Fibroblast of the aortic adventitia (primary cell): ENCODE results near the gene TAMALIN. TPM values are rescaled to one million over a fixed set of nuclear protein-coding genes. Genes with fewer than 3 reads are reported as not detected.

Experiments used
- DNase-seq: peaks from one replicate; pipeline ENCODE4 v3.0.0-alpha.2; 2010; ENCODE audit warnings: low read depth
- H3K4me3 ChIP-seq: 2 replicates; pipeline ENCODE4 v1.5.1; 2011; ENCODE audit warnings: low read depth, mild to moderate bottlenecking, control low read depth, low read length, moderate library complexity
- CTCF ChIP-seq: IDR thresholded peaks from 2 replicates; pipeline ENCODE4 v1.5.1; 2011; ENCODE audit warnings: mild to moderate bottlenecking, low read length, control low read depth, inconsistent platforms; ENCODE audit not compliant: insufficient read depth
- total RNA-seq: library from RNA; depleted of rRNA; stranded (reverse); fragments of >200 nt; gene quantifications from 2 replicates; pipeline ENCODE4 v1.2.3, GENCODE V29; 2012; ENCODE audit warnings: low replicate concordance

TAMALIN gene
- total RNA-seq, 1 donor, result 7.3 TPM

- H3K4me3 ChIP-seq, result peak overlapping the region; percentile 48
- DNase-seq, result no peak
- no peak for TF ChIP-seq CTCF
Observed at GRCh38 chr12:52033446-52034140, 26.8 kb downstream of the TAMALIN start.

GRCh38 chr12:52035190-52035589 is 28.4 kb downstream of the TAMALIN start:
- DNase-seq, result peak; percentile 32
- no peak overlapping the region for H3K4me3 ChIP-seq
- TF ChIP-seq CTCF, result no peak

- no peak overlapping the region for H3K4me3 ChIP-seq
- no peak for TF ChIP-seq CTCF
- no peak for DNase-seq
Observed at GRCh38 chr12:52035926-52036325, 29.2 kb downstream of the TAMALIN start.

GRCh38 chr12:52036587-52037171 is 29.9 kb downstream of the TAMALIN start:
- peak; percentile 73 for DNase-seq
- no peak for TF ChIP-seq CTCF
- H3K4me3 ChIP-seq, result peak overlapping the region; percentile 35

GRCh38 chr12:52037248-52037861 is 30.6 kb downstream of the TAMALIN start:
- DNase-seq, result peak; percentile 83
- peak; percentile 17 for TF ChIP-seq CTCF
- peak overlapping the region; percentile 75 for H3K4me3 ChIP-seq

GRCh38 chr12:52038447-52038846 is 31.7 kb downstream of the TAMALIN start:
- peak overlapping the region; percentile 41 for H3K4me3 ChIP-seq
- peak; percentile 69 for DNase-seq
- TF ChIP-seq CTCF, result no peak
